Measurements from ENCODE around the gene AFP.

Gene AFP

GRCh38 chr4:73421708-73422457 is 14.1 kb upstream of the AFP start:
- no peak overlapping the region for H3K9ac ChIP-seq (ENCODE audit: low read length)
- H3K9me2 ChIP-seq (replicated peaks; ENCODE audit: insufficient read depth, low read length) = no peaks in the 10 kb centered on the region
- H3K36me3 ChIP-seq (ENCODE audit: low read length) = no peaks in the 10 kb centered on the region
- H4K20me1 ChIP-seq (ENCODE audit: low read depth, low read length) = no peaks in the 10 kb centered on the region
- H3F3A ChIP-seq (ENCODE audit: insufficient read depth) = no peaks in the 10 kb centered on the region
- no peak overlapping the region for H3K27ac ChIP-seq (ENCODE audit: low read depth, low read length)
- H3K27me3 ChIP-seq (ENCODE audit: low read length) = no peaks in the 10 kb centered on the region
- no peak for TF ChIP-seq EZH2phosphoT487 (conservative IDR thresholded peaks at IDR 0.05; ENCODE audit: low read length)
- no peak for TF ChIP-seq CTCF (IDR thresholded peaks at IDR 0.05; ENCODE audit: insufficient read depth, low read length, poor library complexity, severe bottlenecking)
- no peak overlapping the region for H3K4me3 ChIP-seq (ENCODE audit: insufficient read depth, low read length, poor library complexity, severe bottlenecking)
- H3K79me2 ChIP-seq (ENCODE audit: insufficient read depth, low read length) = no peaks in the 10 kb centered on the region
- H3K9me3 ChIP-seq (ENCODE audit: insufficient read depth, low read length) = no peaks in the 10 kb centered on the region
- no peak overlapping the region for H3K4me2 ChIP-seq (ENCODE audit: low read depth, low read length, poor library complexity, severe bottlenecking)
- no peak overlapping the region for H2AFZ ChIP-seq (ENCODE audit: low read depth, low read length, severe bottlenecking)

- Histone ChIP-seq H3K9me2 (replicated peaks; ENCODE audit: insufficient read depth, low read length) (no peaks in the 10 kb centered on the region), H4K20me1 (ENCODE audit: low read depth, low read length) (no peaks in the 10 kb centered on the region), H3K4me3 (ENCODE audit: insufficient read depth, low read length, poor library complexity, severe bottlenecking) (no peak overlapping the region), H2AFZ (ENCODE audit: low read depth, low read length, severe bottlenecking) (no peak overlapping the region), H3K9me3 (ENCODE audit: insufficient read depth, low read length) (no peaks in the 10 kb centered on the region), H3F3A (ENCODE audit: insufficient read depth) (no peaks in the 10 kb centered on the region), H3K4me2 (ENCODE audit: low read depth, low read length, poor library complexity, severe bottlenecking) (no peak overlapping the region), H3K27ac (ENCODE audit: low read depth, low read length) (no peak overlapping the region), H3K36me3 (ENCODE audit: low read length) (no peaks in the 10 kb centered on the region), H3K79me2 (ENCODE audit: insufficient read depth, low read length) (no peaks in the 10 kb centered on the region), H3K27me3 (ENCODE audit: low read length) (no peaks in the 10 kb centered on the region), H3K9ac (ENCODE audit: low read length) (no peak overlapping the region)
- TF ChIP-seq CTCF (IDR thresholded peaks at IDR 0.05; ENCODE audit: insufficient read depth, low read length, poor library complexity, severe bottlenecking) = no peak
- TF ChIP-seq EZH2phosphoT487 (conservative IDR thresholded peaks at IDR 0.05; ENCODE audit: low read length) = no peak
These were observed 13.6 kb upstream of the AFP start for GRCh38 chr4:73422458-73422752.

- no peak overlapping the region for H3K27ac ChIP-seq (ENCODE audit: low read depth, low read length)
- H3K79me2 ChIP-seq (ENCODE audit: insufficient read depth, low read length) = no peaks in the 10 kb centered on the region
- H3F3A ChIP-seq (ENCODE audit: insufficient read depth) = no peaks in the 10 kb centered on the region
- no peak overlapping the region for H3K4me2 ChIP-seq (ENCODE audit: low read depth, low read length, poor library complexity, severe bottlenecking)
- no peaks in the 10 kb centered on the region for H3K27me3 ChIP-seq (ENCODE audit: low read length)
- H3K4me3 ChIP-seq (ENCODE audit: insufficient read depth, low read length, poor library complexity, severe bottlenecking) = no peak overlapping the region
- no peaks in the 10 kb centered on the region for H3K9me3 ChIP-seq (ENCODE audit: insufficient read depth, low read length)
- no peaks in the 10 kb centered on the region for H4K20me1 ChIP-seq (ENCODE audit: low read depth, low read length)
- TF ChIP-seq EZH2phosphoT487 (conservative IDR thresholded peaks at IDR 0.05; ENCODE audit: low read length) (no peak), CTCF (IDR thresholded peaks at IDR 0.05; ENCODE audit: insufficient read depth, low read length, poor library complexity, severe bottlenecking) (no peak)
- H3K9ac ChIP-seq (ENCODE audit: low read length) = no peak overlapping the region
- H3K9me2 ChIP-seq (replicated peaks; ENCODE audit: insufficient read depth, low read length) = no peaks in the 10 kb centered on the region
- H2AFZ ChIP-seq (ENCODE audit: low read depth, low read length, severe bottlenecking) = no peak overlapping the region
- no peaks in the 10 kb centered on the region for H3K36me3 ChIP-seq (ENCODE audit: low read length)
These were observed 12.8 kb upstream of the AFP start for GRCh38 chr4:73423184-73423583.
